Effector memory CD8-positive, alpha-beta T cell (primary cell): ENCODE measurements around the gene MACF1.
A peak's percentile ranks its signal among the peaks of the same experiment; 100 is the strongest.

Experiments used
- ATAC-seq: fragments of 150-1000 bp; cut with Tn5 transposase; replicated peaks from 2 replicates; pipeline ENCODE4 v1.10.0; 2021; ENCODE audit warnings: mild to moderate bottlenecking, moderate library complexity
- DNase-seq, 3 experiments: peaks; one replicate each; pipeline ENCODE4 v3.0.0; 2021
- H3K27ac Mint-ChIP-seq, 2 donors: one replicate each; pipeline ENCODE4 v1.8.0; 2022; ENCODE audit warnings: mild to moderate bottlenecking in 2 of 2, mixed read lengths in 2 of 2, moderate library complexity in 2 of 2
- H3K27me3 Mint-ChIP-seq, 2 donors: one replicate each; pipeline ENCODE4 v1.8.0; 2022; ENCODE audit warnings: mixed read lengths in 2 of 2
- H3K36me3 Mint-ChIP-seq: one replicate; pipeline ENCODE4 v1.8.0; 2022; ENCODE audit warnings: mild to moderate bottlenecking, moderate library complexity, mixed read lengths; ENCODE audit not compliant: insufficient read depth
- H3K4me1 Mint-ChIP-seq, 2 donors: one replicate each; pipeline ENCODE4 v1.8.0; 2022; ENCODE audit warnings: low read depth in 2 of 2, mixed read lengths in 2 of 2
- H3K4me3 Mint-ChIP-seq, 2 donors: one replicate each; pipeline ENCODE4 v1.8.0; 2022; ENCODE audit warnings: mild to moderate bottlenecking in 2 of 2, mixed read lengths in 2 of 2, moderate library complexity in 2 of 2
- H3K9me3 Mint-ChIP-seq, 2 donors: one replicate each; pipeline ENCODE4 v1.8.0; 2022; ENCODE audit warnings: mixed read lengths in 2 of 2

MACF1 gene

GRCh38 chr1:39328586-39329121 is 124.2 kb downstream of the MACF1 start:
- Mint-ChIP-seq H3K4me1 (peaks cover 18 to 62% of the 10 kb centered on the region in 2 donors), H3K4me3 (peak overlapping the region; percentile 55 to 80)
- ATAC-seq, result peak; percentile 39

GRCh38 chr1:39331647-39332046 is 127.2 kb downstream of the MACF1 start:
- H3K4me1 Mint-ChIP-seq, result peaks cover 23 to 76% of the 10 kb centered on the region in 2 donors
- H3K36me3 Mint-ChIP-seq, result peaks cover 42% of the 10 kb centered on the region
- no peaks in the 10 kb centered on the region for H3K9me3 Mint-ChIP-seq
- H3K27me3 Mint-ChIP-seq, result no peaks in the 10 kb centered on the region
- H3K27ac Mint-ChIP-seq, result peak overlapping the region; percentile 81 to 96
- H3K4me3 Mint-ChIP-seq, result peak overlapping the region in 1 of 2 donors; percentile 80
- DNase-seq, result no peak
- ATAC-seq, result no peak

More at GRCh38 chr1:39328586-39329121, 124.2 kb downstream of the MACF1 start:
- H3K9me3 Mint-ChIP-seq, result no peaks in the 10 kb centered on the region
- H3K36me3 Mint-ChIP-seq, result peaks cover 32% of the 10 kb centered on the region
- H3K27ac Mint-ChIP-seq, result peak overlapping the region in 1 of 2 donors; percentile 77
- H3K27me3 Mint-ChIP-seq, result no peaks in the 10 kb centered on the region
- no peak for DNase-seq

- peak overlapping the region in 1 of 2 donors; percentile 80 for H3K4me3 Mint-ChIP-seq
- H3K36me3 Mint-ChIP-seq, result peaks cover 46% of the 10 kb centered on the region
- H3K9me3 Mint-ChIP-seq, result no peaks in the 10 kb centered on the region
- peaks cover 23 to 72% of the 10 kb centered on the region in 2 donors for H3K4me1 Mint-ChIP-seq
- no peak for ATAC-seq
- no peak for DNase-seq
- H3K27ac Mint-ChIP-seq, result peak overlapping the region; percentile 51 to 85
- H3K27me3 Mint-ChIP-seq, result no peaks in the 10 kb centered on the region
Measured at GRCh38 chr1:39332291-39332690, 127.8 kb downstream of the MACF1 start.

GRCh38 chr1:39332828-39333227 is 128.3 kb downstream of the MACF1 start:
- H3K36me3 Mint-ChIP-seq, result peaks cover 48% of the 10 kb centered on the region
- no peaks in the 10 kb centered on the region for H3K27me3 Mint-ChIP-seq
- peak overlapping the region; percentile 51 to 85 for H3K27ac Mint-ChIP-seq
- peaks cover 20 to 67% of the 10 kb centered on the region in 2 donors for H3K4me1 Mint-ChIP-seq
- DNase-seq, result no peak
- peak overlapping the region in 1 of 2 donors; percentile 80 for H3K4me3 Mint-ChIP-seq
- H3K9me3 Mint-ChIP-seq, result no peaks in the 10 kb centered on the region
- peak; percentile 42 for ATAC-seq

GRCh38 chr1:39333296-39333695 is 128.8 kb downstream of the MACF1 start:
- peaks cover 17 to 62% of the 10 kb centered on the region in 2 donors for H3K4me1 Mint-ChIP-seq
- H3K4me3 Mint-ChIP-seq, result peak overlapping the region in 1 of 2 donors; percentile 80
- H3K27me3 Mint-ChIP-seq, result no peaks in the 10 kb centered on the region
- DNase-seq, result no peak
- H3K27ac Mint-ChIP-seq, result peak overlapping the region; percentile 51 to 85
- peaks cover 50% of the 10 kb centered on the region for H3K36me3 Mint-ChIP-seq
- H3K9me3 Mint-ChIP-seq, result no peaks in the 10 kb centered on the region
- no peak for ATAC-seq

GRCh38 chr1:39335216-39335615 is 130.7 kb downstream of the MACF1 start:
- Mint-ChIP-seq H3K4me3 (no peak overlapping the region), H3K4me1 (peaks cover 15 to 48% of the 10 kb centered on the region in 2 donors), H3K27me3 (no peaks in the 10 kb centered on the region), H3K27ac (peak overlapping the region in 1 of 2 donors; percentile 69), H3K36me3 (peaks cover 68% of the 10 kb centered on the region), H3K9me3 (no peaks in the 10 kb centered on the region)
- ATAC-seq (no peak), DNase-seq (no peak)

GRCh38 chr1:39337067-39337466 is 132.6 kb downstream of the MACF1 start:
- Mint-ChIP-seq H3K27me3 (no peaks in the 10 kb centered on the region), H3K4me3 (no peak overlapping the region), H3K9me3 (no peaks in the 10 kb centered on the region), H3K36me3 (peaks cover 76% of the 10 kb centered on the region), H3K4me1 (peaks cover 12 to 34% of the 10 kb centered on the region in 2 donors), H3K27ac (peak overlapping the region; percentile 18 to 69)
- no peak for DNase-seq
- no peak for ATAC-seq

- peaks cover 97% of the 10 kb centered on the region for H3K36me3 Mint-ChIP-seq
- H3K9me3 Mint-ChIP-seq, result no peaks in the 10 kb centered on the region
- H3K27me3 Mint-ChIP-seq, result no peaks in the 10 kb centered on the region
- DNase-seq, result no peak
- H3K4me1 Mint-ChIP-seq, result peaks cover 3 to 17% of the 10 kb centered on the region in 2 donors
- H3K27ac Mint-ChIP-seq, result peak overlapping the region in 1 of 2 donors; percentile 75
- no peak for ATAC-seq
- H3K4me3 Mint-ChIP-seq, result no peak overlapping the region
Measured at GRCh38 chr1:39342776-39343175, 138.3 kb downstream of the MACF1 start.

GRCh38 chr1:39344394-39345154 is 140.1 kb downstream of the MACF1 start:
- peak overlapping the region in 1 of 2 donors; percentile 23 for H3K27ac Mint-ChIP-seq
- H3K4me3 Mint-ChIP-seq, result no peak overlapping the region
- peaks cover 3 to 19% of the 10 kb centered on the region in 2 donors for H3K4me1 Mint-ChIP-seq
- DNase-seq (no peak), ATAC-seq (no peak)
- peaks cover 97% of the 10 kb centered on the region for H3K36me3 Mint-ChIP-seq
- no peaks in the 10 kb centered on the region for H3K9me3 Mint-ChIP-seq
- no peaks in the 10 kb centered on the region for H3K27me3 Mint-ChIP-seq

- no peak overlapping the region for H3K4me3 Mint-ChIP-seq
- ATAC-seq (no peak), DNase-seq (no peak)
- no peaks in the 10 kb centered on the region for H3K9me3 Mint-ChIP-seq
- H3K4me1 Mint-ChIP-seq, result peaks cover 3 to 16% of the 10 kb centered on the region in 2 donors
- H3K27me3 Mint-ChIP-seq, result no peaks in the 10 kb centered on the region
- no peak overlapping the region for H3K27ac Mint-ChIP-seq
- H3K36me3 Mint-ChIP-seq, result peaks cover 100% of the 10 kb centered on the region
Measured at GRCh38 chr1:39346872-39347271, 142.4 kb downstream of the MACF1 start.

GRCh38 chr1:39348278-39348677 is 143.8 kb downstream of the MACF1 start:
- peaks cover 99% of the 10 kb centered on the region for H3K36me3 Mint-ChIP-seq

GRCh38 chr1:39352881-39353280 is 148.4 kb downstream of the MACF1 start:
- H3K4me3 Mint-ChIP-seq, result no peak overlapping the region
- H3K4me1 Mint-ChIP-seq, result peaks cover 0 to 13% of the 10 kb centered on the region in 2 donors
- peaks cover 97% of the 10 kb centered on the region for H3K36me3 Mint-ChIP-seq
- no peak for ATAC-seq
- peak overlapping the region; percentile 0 to 12 for H3K27ac Mint-ChIP-seq
- H3K9me3 Mint-ChIP-seq, result no peaks in the 10 kb centered on the region
- no peaks in the 10 kb centered on the region for H3K27me3 Mint-ChIP-seq
- no peak for DNase-seq

More at GRCh38 chr1:39348278-39348677, 143.8 kb downstream of the MACF1 start:
- ATAC-seq, result no peak
- Mint-ChIP-seq H3K27ac (peak overlapping the region; percentile 59 to 87), H3K27me3 (no peaks in the 10 kb centered on the region), H3K4me1 (peaks cover 3 to 16% of the 10 kb centered on the region in 2 donors), H3K9me3 (no peaks in the 10 kb centered on the region), H3K4me3 (no peak overlapping the region)
- DNase-seq, result no peak

GRCh38 chr1:39354572-39354971 is 150.1 kb downstream of the MACF1 start:
- ATAC-seq, result no peak
- Mint-ChIP-seq H3K9me3 (no peaks in the 10 kb centered on the region), H3K36me3 (peaks cover 95% of the 10 kb centered on the region), H3K27ac (peak overlapping the region in 1 of 2 donors; percentile 2), H3K4me1 (peaks cover 0 to 10% of the 10 kb centered on the region in 2 donors), H3K27me3 (no peaks in the 10 kb centered on the region), H3K4me3 (no peak overlapping the region)
- no peak for DNase-seq

GRCh38 chr1:39358491-39358890 is 154.0 kb downstream of the MACF1 start:
- Mint-ChIP-seq H3K9me3 (no peaks in the 10 kb centered on the region), H3K4me1 (peaks cover 0 to 17% of the 10 kb centered on the region in 2 donors), H3K4me3 (no peak overlapping the region), H3K27me3 (no peaks in the 10 kb centered on the region), H3K36me3 (peaks cover 86% of the 10 kb centered on the region), H3K27ac (peak overlapping the region in 1 of 2 donors; percentile 32)
- ATAC-seq (no peak), DNase-seq (no peak)
